HG03442 (cell line): ENCODE results near the gene MAML1.
"Not testable (repeated sequence)": the region's sequence is repeated elsewhere in the genome, so short reads cannot be mapped to it uniquely, and the experiment has no call there.

Experiments used
- ATAC-seq: cut with Tn5 transposase; IDR thresholded peaks from one replicate; pipeline ENCODE4 v1.9.1; 2021; ENCODE audit warnings: mild to moderate bottlenecking, moderate library complexity; ENCODE audit not compliant: unreplicated experiment

The MAML1 gene

DNA sequence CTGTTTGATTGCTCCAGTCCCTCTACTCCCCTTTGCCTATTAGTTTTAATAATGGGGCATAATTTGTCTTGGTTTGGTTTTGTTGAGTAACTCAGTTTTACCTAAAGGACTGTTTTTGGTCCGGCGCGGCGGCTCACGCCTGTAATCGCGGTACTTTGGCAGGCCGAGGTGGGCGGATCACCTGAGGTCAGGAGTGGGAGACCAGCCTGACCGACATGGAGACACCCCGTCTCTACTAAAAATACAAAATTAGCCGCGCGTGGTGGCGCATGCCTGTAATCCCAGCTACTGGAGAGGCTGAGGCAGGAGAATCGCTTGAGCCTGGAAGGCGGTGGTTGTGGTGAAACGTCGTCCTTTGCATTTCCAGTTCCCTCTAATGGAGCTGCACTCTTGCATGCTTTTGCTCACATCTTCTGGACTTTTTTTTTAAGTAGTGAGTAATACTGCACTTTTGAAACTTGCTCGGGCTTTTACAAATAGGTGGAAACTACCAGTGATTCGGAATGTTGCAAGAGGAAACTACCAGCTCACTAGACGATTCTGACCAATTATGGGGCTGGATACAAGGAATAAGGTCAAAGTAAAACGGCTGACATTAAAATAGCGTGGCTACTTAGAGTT lies 721 bp upstream of the MAML1 start:
- peak; percentile 6 for ATAC-seq

- ATAC-seq: peak; percentile 27
Observed at GRCh38 chr5:179732918-179733771, 523 bp downstream of the MAML1 start.

DNA sequence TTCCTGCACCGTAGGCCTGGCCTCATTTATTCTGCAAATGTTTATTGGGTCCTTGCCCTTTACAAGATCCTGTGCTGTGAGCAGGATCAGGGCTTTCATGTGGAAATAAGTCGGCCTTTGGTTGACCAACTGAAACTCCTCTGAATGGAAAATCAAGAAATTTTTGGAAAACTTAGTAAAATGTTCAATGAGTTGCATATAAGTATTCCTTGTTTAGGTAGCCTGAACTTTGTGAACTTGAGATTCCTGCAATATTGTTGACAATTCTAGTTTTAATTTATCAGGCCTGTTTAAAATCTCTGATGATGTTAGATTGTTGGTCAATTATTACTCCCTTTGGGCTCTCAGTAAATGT lies 1.1 kb downstream of the MAML1 start:
- no peak for ATAC-seq

DNA sequence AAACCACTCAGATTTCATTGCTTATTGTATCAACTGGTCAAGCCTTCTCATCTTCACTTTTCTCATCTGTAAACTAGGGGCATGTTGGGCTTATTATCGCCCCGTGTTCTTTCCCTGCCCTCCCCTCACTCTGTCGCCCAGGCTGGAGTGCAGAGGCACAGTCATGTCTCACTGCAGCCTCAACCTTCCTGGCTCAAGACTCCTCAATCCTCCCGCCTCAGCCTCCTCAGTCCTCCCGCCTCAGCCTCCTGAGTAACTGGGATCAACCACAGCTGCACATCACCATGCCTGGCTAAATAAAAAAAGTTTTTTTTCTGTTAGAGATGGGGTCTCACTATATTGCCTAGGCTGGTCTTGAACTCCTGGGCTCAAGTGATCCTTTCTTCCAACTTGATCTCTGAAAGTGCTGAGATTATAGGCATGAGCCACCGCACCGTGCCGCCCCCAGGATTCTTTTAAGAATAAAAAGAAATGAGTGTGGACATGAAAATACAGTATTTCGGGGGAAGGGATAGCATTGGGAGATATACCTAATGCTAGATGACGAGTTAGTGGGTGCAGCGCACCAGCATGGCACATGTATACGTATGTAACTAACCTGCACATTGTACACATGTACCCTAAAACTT lies 2.0 kb downstream of the MAML1 start:
- no peak for ATAC-seq

DNA sequence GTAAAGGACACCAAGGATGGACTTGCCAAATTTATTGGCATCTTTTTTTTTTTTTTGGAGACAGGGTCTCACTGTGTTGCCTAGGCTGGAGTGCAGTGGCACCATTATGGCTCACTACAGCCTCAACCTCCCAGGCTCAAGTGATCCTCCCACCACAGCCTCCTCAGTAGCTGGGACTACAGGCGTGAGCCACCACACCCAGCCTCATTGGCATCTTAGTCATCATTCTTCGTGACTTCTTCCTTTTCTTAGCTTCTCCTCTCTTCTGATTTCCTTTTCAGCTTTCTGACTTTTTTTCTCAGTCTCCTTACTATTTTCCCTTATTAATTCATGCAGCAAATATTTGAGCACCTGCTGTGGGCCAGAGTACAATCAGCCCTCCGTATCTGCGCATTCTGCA lies 6.1 kb downstream of the MAML1 start:
- ATAC-seq: no peak

DNA sequence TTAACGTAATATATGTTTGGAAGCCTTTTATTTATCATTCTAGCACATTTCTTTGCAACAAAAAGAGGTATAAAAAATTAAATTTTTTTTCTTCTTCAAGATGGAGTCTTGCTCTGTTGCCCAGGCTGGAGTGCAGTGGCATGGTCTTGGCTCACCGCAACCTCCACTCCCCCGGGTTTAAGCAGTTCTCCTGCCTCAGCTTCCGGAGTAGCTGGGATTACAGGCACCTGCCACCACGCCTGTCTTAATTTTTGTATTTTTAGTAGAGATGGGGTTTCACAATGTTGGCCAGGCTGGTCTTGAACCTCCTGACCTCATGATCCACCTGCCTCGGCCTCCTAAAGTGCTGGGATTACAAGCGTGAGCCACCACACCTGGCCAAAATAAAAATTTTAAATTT lies 11.5 kb downstream of the MAML1 start:
- ATAC-seq: not testable (repeated sequence)

DNA sequence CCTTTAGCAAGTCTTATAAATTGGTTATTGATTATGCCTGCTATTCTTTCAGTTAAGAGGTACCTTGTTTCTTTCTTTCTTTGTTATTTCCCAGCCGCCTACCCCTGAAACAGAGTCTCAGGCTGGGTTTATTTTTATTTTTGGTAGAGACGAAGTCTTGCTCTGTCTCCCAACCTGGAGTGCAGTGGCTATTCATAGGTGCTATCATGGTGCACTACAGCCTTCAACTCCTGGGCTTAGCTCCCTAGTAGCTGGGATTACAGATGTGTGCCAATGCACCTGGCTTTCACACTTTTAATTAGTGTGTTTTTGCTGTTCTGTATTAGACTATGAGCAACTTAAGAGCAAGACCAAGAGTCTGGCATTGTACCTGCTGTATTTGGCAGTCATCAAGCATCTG lies 14.2 kb downstream of the MAML1 start:
- ATAC-seq: no peak

DNA sequence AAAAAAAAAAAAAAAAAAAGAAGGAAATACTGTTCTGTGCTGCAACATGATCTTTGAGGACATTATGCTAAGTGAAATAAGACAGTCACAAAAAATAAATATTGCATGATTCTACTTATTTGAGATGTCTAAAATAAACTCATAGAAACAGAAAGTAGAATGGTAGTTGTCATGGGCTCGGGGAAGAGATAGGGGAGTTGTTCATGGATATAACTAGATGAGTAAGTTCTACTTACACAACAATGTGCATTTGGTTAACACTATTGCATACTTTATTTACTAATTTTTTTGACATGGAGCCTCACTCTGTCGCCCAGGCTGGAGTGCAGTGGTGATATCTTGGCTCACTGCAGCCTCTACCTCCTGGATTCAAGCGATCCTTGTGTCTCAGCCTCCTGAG lies 15.2 kb downstream of the MAML1 start:
- ATAC-seq: no peak

- ATAC-seq: no peak
Observed at GRCh38 chr5:179749857-179750508, 17.4 kb downstream of the MAML1 start.

DNA sequence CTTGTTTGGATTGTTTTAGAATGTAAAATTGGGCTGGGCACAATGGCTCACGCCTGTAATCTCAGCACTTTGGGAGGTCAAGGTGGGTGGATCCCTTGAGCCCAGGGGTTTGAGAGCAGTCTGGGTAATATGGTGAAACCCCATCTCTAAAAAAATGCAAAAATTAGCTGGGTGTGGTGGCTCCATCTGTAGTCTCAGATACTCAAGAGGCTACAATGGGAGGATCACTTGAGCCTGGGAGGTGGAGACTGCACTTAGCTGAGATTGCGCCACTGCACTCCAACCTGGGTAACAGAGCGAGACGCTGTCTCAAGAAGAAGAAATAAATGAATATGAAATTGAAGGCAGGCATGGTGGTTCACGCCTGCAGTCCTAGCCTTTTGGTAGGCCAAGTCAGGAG lies 21.3 kb downstream of the MAML1 start:
- ATAC-seq: no peak

GRCh38 chr5:179755022-179755421 lies 22.4 kb downstream of the MAML1 start:
- ATAC-seq: no peak

GRCh38 chr5:179758955-179759354 lies 26.3 kb downstream of the MAML1 start:
- ATAC-seq: no peak

DNA sequence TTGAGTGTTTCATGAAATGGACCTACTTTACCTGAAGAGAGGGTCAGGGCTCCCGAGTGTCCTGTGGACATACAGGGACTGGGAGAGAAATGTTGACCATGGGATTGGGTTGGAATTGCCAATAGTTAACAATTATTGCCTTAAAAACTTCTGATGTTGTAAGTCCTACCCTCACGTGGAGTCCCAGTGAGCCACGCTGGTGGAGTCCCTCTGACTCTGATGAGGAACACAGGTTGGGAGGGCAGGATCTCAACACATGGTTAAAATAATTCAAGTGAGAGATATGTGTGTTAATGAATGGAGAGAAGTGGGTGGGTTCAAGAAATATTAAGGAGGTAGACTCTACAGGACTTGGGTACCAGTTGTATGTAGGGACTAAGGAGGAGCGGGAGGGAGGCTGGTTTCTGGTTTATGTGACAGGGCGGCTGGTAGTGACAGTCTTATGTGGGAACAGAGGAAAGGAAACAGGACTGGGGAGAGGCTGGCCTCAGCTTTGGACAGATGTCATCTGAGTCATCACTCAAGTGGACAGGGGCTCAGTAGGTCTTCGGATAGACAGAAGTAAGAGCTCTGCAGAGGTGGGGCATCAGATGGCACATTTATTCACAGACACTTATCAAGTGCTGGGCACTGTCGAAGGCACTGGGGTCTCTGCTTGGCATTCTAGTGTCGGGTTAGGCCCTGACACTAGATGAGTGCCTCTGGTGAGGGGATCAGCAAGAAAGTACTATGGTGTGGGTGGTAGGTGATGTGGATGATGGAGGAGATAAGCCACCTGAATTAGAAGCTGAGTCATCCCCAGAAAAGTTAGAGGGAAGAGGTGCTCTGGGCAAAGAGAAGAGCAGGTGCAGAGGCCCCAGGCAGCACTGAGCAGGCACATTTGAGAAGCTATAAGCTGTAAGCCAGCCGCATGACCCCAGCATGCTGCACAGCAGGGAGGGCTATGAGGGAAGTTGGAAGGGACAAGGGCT lies 27.2 kb downstream of the MAML1 start:
- ATAC-seq: peak; percentile 56

GRCh38 chr5:179762079-179762780 lies 29.6 kb downstream of the MAML1 start:
- peak; percentile 41 for ATAC-seq

DNA sequence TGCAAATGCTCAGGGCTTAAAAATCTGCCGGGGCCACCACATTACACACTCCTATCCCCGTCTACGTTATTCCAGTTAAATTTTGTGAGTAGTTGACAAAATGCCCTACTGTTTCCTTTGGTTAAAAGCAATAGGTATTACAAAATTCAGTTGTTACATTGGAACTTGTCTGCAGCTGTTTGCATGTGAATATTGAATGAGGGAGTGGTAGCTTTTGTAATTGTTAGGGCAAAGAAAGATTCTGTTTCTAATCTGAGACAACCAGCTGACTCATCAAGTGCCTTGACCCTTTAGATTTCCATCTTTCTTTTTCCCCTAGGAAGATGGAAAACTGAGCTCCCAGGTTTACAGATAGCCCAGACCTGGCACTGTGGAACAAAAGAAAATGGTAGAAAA lies 30.2 kb downstream of the MAML1 start:
- ATAC-seq: no peak

DNA sequence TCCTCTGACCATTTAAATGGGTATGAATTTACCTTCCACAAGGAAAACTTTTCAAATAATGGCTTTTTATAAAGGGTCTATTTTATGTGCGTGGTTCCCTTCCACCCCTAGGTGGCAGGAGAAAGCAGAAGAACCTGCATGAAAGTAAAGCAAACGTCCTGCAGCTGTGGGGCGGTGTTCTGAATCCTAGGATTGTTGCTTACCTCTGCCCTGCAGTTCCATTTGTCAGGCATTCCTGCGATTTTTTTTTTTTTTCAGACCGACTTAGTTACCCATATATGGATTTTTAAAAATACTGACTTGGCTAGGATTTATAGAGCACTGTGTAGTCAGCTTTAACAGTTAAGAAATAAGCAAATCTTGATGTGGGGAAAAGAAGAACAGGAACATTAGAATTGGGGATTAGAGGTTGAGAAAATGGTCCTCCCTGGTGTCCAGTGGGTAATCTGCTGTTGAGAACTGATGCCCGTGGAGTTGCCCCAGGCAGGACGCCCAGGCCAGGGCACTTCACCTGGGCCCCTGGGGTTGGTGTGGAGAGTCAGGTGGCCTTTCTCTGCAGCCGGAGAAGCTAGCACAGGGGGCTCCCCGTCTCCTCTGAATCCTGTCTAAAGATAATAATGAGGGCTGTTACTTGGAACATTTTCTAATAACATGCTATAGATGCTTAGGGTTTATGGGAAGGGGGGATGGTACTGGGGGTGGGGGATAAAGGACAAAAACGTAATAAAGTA lies 30.8 kb downstream of the MAML1 start:
- peak; percentile 36 for ATAC-seq

DNA sequence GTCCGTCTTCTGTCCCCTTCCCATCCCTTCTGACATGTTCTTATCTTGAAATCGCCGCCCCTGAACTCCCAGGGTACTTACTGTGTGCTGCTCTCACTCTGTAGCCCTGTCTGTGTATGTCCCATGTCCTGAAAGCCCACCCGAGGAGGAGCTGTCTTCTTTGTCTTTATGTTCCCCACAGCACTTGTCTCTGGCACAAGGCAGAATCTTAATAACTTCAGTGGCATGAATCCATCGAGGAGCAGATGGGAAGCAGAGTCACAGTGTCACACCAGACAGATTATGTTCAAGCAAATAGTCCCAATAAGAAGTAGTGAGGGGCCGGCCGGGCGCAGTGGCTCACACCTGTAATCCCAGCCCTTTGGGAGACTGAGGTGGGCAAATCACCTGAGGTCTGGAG lies 31.4 kb downstream of the MAML1 start:
- ATAC-seq: no peak

DNA sequence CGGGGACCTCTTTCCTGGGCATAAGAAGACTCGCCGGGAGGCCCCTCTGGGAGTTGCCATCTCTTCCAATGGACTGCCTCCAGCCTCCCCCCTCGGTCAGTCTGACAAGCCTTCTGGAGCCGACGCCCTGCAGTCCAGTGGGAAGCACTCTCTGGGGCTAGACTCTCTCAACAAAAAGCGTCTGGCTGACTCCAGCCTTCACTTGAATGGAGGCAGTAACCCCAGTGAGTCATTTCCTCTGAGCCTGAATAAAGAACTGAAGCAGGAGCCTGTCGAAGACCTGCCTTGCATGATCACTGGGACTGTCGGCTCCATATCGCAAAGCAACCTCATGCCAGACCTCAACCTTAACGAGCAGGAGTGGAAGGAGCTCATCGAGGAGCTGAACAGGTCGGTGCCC lies 32.8 kb downstream of the MAML1 start:
- ATAC-seq: no peak

DNA sequence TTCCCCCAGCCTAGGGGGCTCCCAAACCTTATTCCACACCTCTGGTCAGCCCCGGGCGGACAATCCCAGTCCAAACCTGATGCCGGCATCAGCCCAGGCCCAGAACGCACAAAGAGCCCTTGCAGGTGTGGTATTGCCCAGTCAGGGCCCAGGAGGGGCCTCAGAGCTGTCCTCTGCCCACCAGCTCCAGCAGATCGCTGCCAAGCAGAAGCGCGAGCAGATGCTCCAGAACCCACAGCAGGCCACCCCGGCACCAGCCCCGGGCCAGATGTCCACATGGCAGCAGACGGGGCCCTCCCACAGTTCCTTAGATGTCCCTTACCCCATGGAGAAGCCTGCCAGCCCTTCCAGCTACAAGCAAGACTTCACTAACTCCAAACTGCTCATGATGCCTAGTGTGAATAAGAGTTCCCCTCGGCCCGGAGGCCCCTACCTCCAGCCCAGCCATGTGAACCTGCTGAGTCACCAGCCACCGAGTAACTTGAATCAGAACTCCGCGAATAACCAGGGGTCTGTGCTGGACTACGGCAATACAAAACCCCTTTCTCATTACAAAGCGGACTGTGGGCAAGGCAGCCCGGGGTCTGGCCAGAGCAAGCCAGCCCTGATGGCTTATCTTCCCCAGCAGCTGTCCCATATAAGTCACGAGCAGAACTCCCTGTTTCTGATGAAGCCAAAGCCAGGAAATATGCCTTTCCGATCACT lies 33.6 kb downstream of the MAML1 start:
- no peak for ATAC-seq
